Stimulated activated CD4-positive, alpha-beta T cell treated with anti-CD3 and anti-CD28 coated beads, TNF-alpha, amount 100 ng/mL, for 1 hour (primary cell): Measurements from ENCODE around the gene UBE2B.
"Not testable (repeated sequence)": the region's sequence is repeated elsewhere in the genome, so short reads cannot be mapped to it uniquely, and the experiment has no call there.

Source experiments
- DNase-seq, 3 donors: peaks; one replicate each; pipeline ENCODE4 v3.0.0-alpha.2; 2020; ENCODE audit warnings: low read depth in 3 of 3, low spot score in 1 of 3

Gene UBE2B

DNA sequence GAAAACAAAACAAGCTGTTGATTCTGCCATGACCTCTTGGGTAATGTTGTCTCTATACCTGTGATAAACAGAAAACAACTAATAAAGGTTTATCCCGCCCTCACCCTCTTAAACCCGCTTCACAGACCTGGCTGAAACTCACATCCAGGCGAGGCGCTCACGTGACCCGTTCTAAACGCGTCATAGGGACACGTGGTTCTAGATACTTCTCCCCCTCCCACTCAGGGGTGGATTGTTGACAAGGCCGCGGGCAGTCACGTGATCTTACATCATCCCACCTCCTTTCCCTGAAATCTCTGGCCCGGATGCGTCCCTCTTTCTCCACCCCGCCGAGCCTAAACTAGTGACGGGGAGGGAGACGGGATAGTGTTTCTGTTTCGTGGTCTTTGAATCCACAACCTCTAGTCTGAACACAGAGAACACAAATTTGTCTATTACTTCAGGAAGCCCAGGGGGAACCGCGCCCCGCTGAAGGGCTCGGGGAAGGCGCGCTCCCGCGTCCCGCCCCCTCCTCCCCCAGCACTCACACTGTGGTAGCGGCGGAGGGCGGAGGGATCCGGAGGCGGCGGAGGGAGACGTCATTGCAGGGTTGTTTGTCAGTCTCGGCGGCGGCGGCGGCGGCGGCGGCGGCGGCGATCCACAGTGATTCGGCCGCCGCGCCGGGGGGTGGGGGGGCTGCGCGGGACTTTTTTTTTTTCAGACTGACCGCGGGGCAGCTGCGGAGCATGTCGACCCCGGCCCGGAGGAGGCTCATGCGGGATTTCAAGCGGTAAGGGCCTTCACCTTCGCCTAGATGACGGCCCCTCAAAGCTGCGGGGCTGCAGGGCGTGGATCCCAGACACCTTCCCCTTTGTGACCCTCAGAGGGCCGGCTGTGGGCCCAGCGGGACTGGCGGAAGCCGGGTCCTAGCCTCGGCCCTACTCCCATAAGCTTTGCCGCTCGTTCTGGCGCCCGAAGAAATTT lies at the start of gene UBE2B:
Gene UBE2B, plus strand, starts transcription at position 699 of the 963 bp plus-strand sequence. Its CDS starts 27 bp downstream, at position 726.
- peak; percentile 93 to 97 (median 96) for DNase-seq

DNA sequence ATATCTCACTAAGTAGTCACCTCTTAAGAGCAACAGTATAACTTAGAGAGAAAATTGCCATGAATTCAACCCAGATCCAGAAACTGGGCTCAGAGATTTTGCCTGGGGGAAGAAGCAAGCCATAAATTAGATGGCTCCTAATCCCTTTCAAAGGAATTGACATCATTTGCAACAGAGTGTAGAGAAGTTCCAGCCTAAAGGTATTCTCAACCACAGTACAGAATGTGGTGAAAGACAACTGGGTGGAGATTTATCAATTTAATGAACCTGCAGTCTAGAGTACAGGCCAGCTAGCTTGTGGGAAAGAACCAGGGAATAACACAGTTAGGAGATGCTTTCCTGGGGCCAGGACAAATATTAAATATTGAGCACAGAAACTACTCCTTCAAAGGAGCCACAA lies 44.0 kb upstream of the UBE2B start:
- DNase-seq = no peak

DNA sequence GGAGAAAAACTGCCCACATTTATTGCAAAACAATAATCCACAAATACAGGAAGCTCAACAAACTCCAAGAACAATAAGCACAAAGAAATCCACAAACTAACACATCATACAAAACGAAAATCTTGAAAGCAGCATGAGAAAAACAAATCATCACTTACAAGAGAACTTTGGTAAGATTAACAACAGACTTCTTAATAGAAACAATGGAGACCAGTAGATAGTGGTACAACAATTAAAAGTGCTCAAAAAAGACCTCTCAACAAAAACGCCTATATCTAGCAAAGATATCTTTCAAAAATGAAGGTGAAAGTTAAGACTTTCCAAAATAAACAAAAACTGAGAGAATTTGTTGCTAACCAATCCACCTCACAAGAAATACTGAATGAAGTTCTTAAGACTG lies 42.8 kb upstream of the UBE2B start:
- no peak for DNase-seq

DNA sequence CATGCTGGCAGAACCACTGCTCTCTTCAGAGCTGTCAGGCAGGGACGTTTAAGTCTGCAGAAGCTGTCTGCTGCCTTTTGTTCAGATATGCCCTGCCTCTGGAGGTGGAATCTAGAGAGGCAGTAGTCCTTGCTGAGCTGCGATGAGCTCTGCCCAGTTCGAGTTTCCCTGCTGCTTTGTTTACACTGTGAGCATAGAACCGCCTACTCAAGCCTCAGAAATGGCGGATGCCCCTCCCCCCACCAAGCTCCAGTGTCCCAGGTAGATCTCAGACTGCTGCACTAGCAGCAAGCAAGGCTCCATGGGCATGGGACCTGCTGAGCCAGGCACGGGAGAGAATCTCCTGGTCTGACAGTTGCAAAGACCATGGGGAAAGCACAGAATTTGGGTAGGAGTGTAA lies 34.5 kb upstream of the UBE2B start:
- not testable (repeated sequence) for DNase-seq

DNA sequence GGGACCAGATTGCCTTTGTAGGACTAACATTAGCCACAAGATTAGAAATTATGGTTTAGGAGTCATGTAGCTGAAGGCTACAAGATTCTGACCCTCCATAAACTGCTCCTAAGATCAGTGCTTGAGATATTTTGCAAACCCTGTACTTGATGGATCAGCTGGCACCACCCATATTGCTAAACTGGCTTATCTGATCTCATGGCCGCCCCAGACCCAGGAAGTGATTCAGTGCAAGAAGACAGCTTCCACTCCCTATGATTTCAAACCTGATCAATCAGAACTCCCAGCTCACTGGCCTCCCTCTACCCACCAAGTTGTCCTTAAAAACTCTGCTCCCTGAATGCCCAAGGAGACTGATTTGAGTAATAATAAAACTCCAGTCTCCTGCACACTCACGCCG lies 27.9 kb upstream of the UBE2B start:
- DNase-seq = not testable (repeated sequence)

DNA sequence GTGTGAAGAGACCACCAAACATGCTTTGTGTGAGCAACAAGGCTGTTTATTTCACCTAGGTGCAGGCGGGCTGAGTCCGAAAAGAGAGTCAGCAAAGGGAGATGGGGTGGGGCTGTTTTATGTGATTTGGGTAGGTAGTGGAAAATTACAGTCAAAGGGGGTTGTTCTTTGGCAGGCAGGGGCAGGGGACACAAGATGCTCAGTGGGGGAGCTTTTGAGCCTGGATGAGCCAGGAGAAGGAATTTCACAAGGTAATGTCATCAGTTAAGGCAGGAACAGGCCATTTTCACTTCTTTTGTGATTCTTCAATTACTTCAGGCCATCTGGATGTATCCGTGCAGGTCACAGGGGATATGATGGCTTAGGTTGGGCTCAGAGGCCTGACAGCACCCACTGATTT lies 25.9 kb upstream of the UBE2B start:
- DNase-seq = not testable (repeated sequence)

DNA sequence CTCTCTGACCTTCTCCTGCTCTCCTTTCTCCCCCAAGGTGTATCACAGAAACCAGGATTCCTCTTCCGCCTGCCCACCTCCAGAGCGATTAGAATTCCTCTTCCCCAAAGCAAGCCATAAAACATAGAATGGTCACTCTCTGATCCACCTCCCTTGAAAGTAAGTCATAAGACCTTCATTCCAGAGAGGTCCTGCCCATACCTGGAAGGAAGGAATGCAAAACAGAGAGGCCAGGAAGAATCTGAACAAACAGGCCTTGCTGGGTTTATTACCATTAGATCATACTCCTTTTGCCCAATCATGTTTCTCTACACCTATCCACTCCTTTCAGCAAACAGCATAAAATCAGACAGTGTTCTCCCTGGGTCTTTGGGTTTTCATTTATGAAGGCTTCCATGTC lies 25.4 kb upstream of the UBE2B start:
- no peak for DNase-seq

DNA sequence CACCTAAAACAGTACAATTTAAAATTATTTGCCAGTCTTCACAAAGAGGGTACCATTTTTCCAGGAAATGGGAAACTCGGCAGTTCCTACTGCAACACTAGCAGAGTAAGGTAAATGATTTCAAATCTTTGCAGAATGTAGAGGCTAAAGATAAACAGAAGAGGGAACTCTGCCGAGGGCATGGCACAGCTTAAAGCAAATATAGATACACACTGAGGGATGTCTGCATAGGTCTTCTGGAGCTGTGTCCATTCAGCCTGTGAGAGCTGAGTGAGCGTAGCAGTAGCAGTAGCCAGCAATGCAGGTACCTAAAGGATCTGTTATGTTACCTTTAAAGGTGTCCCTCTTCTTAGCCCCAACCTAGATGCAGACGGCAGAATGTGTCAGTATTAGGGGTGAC lies 21.9 kb upstream of the UBE2B start:
- DNase-seq = no peak

DNA sequence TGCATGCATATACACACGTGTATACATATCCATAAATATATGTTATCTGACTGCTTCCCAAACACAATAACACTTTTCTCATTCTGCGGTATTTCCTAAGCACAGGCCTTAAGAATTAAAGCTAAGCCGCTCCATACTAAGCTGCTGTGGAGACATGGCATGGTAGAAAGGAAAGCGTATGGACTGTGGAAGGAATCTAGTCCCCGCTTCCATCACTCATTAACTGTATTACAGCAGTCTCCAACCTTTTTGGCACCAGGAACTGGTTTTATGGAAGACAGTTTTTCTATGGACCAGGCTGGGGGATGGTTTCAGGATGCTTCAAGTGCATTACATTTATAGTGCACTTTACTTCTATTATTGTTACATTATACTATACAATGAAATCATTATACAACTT lies 15.7 kb upstream of the UBE2B start:
- DNase-seq = no peak

DNA sequence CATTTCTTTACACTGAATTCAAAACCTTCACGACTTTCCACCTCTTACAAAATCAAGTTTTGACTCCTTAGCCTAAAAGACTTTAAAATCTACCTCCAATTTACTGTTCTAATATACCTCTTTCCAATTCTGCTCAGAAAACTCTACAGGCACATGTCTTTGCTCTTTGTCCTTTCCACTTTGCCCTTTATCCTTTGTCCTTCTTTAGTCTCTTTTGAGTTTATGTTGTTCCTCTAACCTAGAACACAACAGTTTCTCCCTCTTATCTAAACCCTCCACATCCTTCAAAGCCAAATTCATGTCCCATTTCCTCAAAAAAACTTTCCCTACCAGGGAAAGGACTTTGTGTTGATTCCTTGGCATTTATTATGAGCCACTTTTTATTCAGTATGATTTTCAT lies 5.8 kb upstream of the UBE2B start:
- DNase-seq = no peak

DNA sequence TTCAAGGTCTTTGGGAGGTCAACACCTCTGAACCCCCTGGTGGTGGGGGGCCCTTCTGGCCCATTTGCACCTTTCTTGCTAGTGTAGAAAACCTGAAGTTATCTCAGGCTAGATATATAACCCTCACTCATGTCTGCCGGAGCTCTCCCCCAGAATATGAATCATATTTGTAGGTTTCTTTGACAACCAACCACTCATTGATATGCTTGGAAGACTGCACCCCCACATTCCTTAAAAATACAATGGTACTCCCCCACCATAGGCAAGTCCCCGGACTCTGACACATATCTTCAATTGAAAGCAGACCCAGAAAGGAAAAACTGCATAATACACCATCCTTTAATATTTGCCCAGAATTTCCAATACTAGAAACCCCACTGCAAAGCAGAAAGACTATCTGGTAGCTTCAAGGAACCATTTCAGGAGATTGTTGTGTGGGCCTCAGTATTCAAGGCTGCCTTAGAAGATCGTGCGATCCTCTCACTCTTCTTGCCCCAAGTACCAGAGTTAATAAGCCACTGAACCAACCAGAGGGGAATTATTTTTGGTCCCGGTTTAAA lies 978 bp upstream of the UBE2B start:
- DNase-seq = no peak

DNA sequence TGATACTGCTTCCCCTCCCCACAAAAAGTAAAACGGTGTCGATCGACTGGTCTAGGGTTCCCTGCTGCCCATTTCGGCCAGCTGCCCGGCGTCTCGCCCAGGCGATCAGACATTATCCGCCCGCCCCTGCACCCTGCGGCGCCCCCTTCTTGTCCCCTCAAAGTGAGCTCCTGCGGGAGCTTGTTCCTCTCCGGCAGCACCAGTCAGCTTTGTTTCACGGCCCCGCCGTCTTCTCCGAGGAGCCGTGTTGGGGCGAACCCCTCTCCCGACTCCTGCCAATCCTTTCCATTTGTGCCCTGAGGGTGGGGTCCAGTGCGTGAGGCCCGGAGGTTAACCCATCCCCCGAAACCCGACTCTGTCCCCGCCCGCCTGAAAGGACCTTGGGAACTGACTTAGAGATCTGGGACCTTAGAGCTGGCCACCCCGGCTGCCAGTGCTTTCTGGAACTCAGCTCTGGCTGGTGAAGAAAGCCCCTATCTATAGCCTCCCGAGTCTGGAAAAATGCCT lies 518 bp downstream of the UBE2B start:
- peak in 1 of 3 donors; percentile 14 for DNase-seq

DNA sequence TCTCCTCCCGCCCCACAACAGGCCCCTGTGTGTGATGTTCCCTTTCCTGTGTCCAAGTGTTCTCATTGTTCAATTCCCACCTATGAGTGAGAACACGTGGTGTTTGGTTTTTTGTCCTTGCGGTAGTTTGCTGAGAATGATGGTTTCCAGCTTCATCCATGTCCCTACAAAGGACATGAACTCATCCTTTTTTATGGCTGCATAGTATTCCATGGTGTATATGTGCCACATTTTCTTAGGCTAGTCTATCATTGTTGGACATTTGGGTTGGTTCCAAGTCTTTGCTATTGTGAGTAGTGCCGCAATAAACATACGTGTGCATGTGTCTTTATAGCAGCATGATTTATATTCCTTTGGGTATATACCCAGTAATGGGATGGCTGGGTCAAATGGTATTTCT lies 2.3 kb downstream of the UBE2B start:
- not testable (repeated sequence) for DNase-seq

DNA sequence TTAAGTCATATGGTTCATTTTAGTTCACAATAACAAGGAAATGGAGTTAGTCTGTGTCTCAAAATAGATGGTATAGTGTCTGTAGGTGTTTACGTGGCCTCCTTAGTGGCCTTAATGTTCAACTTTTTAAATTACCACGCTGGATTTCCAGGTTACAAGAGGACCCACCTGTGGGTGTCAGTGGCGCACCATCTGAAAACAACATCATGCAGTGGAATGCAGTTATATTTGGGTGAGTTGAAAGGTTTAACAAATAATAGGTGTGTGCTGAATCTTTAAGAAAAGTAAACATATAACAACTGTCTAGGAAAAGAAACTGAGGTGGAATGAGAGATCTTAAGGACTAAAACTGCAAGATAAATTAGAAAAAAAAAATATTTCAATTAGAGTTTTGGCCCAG lies 2.9 kb downstream of the UBE2B start:
- no peak for DNase-seq

DNA sequence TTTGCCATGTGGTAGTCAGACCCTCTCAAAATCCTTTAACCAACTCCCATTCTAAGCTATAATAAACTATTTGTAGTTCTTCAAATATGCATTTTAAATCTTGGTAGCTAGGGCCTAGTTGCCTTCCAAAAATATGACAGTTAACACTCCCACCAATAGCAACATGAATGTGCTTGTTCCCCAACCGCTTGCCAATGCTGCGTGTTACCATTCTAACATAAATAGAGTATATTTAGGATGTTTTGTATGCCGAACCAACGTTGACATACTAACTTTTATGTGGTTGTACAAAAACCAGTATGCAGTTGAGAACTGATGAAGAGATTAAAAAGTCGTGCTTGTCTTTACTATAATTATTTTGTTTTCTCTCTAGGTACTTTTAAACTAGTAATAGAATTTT lies 9.0 kb downstream of the UBE2B start:
- DNase-seq = no peak

DNA sequence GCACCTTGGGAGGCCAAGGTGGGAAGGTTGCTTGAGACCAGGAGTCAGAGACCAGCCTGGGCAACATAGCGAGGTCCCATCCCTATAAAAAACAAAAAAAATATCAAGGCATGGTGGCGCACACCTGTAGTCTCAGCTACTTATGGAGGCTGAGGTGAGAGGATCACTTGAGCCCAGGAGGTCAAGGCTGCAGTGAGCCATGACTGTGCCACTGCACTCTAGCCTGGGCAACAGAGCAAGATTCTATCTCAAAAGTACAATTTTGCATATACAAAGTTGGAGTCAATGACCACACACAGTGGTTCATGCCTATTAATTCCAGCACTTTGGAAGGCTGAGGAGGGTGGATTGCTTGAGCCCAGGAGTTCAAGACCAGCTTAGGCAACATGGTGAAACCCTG lies 10.8 kb downstream of the UBE2B start:
- DNase-seq = not testable (repeated sequence)

DNA sequence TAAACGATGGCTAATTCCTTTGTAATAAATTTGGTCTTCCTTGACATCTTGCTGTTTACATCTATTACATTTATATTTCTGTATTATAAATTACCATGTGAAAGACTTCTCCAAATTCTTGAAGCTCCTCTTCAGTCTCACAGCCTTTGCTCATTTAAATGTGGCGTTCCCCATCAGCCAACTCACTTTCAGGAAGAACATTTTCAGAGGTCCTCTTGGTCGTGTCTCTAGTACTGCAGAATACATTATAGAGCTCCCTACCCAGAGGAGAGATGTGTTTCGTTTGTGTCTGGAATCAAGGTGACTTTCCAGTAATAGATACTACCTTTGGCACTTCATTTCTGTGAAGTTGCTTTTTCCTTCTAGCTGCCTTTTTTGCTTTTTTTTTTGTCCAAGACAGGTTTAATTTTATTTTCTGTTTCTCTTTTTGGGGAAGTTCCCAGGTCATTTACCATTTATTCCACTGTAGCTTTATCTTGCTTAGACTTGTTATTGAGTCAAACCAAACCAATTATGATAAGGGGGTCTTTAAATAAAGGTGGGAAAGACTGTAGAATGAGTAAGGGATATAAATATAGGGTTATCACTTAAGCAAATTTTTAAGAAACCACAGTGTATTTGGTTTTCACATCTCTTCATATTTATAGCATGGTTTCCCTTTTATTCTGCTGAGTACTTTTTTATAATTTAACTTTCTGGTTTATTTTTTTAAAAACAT lies 12.8 kb downstream of the UBE2B start:
- no peak for DNase-seq

DNA sequence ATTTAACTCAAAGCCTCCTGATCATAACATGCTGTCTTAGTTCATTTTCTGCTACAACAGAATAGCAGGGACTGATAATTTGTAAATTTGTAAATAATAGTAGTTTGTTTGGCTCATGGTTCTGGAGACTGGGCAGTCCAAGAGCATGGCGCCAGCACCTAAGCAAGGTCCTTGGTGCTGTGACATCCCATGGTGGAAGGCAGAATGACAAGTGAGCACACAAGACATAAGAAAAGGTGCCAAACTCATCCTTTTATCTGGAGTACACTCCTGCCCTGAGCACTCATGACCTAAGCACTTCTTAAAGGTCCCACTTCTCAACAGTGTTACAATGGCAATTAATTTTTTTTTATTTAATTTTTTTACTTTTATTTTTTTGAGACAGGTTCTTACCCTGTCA lies 16.1 kb downstream of the UBE2B start:
- no peak for DNase-seq

DNA sequence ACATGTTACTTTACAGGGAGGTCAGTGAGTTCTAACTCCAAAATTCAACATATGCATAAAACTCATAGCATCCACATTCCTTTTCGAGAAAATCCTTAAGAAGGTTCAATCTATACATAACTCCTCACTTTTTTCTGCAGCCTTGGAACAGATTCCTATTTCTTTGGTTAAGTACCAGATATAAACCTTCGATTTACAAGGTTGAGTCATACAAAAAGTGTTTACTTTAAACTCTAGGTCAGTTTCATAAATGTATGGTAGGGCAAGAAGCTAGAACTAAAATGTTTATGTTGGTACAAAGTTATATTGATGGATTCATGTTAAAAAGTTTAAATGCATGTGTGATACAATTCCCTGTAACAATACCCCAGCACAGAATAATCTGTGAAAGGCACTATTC lies 20.9 kb downstream of the UBE2B start:
- no peak for DNase-seq

DNA sequence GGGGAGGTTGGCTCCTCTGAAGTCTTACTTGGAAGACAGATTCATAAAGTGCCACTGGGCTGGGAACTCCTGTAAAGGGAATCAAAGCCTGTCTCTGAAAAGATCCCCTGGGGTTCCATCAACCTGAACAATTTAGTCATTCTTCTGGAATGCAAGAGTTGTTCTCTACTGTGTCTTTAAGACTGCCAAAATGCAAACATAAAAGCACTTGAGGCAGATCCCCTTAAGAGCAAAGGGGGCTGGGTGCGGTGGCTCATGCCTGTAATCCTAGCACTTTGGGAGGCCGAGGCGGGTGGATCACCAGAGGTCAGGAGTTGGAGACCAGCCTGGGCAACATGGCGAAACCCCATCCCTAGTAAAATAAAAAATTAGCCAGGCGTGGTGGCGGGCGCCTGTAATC lies 23.6 kb downstream of the UBE2B start:
- DNase-seq = no peak

DNA sequence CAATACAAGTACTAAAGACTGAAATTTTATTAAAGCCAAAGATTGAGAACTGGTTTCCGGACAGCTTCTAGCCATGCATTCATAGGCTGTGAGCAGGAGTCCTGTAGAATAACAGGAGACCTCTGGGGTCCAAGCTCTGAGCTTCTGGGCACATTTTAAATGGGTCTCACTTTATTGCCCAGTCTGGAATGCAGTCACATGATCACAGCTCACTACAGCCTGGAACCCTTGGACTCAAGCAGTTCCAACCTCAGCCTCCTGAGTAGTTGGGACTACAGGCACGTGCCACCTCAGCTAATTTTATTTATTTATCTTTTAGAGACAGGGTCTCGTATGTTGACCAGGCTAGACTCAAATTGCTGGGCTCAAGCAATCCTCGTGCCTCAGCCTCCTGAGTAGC lies 24.9 kb downstream of the UBE2B start:
- DNase-seq = no peak

DNA sequence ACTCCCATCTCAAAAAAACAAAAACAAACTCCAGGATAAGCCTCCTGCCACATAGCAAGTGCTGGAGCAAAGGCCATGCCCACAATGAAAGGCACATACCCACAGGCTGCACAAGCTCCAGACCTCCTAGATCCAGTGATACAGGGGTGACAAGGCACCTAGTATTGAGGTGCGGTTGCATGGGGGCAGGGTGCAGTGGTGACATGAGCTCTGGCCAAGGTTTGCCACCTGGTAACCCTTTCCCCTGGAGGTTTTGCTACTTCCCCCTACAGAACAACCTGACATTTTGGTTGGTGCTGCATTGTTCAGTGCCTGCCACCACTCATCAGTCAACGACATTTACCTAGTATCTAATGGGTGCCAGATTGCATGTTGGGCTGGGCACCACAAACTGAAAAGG lies 25.8 kb downstream of the UBE2B start:
- DNase-seq = no peak
